Neural cell (in vitro differentiated cells): ENCODE measurements around the gene BCAR3. TPM values are rescaled to one million over a fixed set of nuclear protein-coding genes. Genes with fewer than 3 reads are reported as not detected.

Experiments
- H2AFZ ChIP-seq: fragments of 200-600, 300-800 bp; sonication (generic), shearing (Covaris generic); 2 replicates; pipeline ENCODE4 v1.6.0; 2014; ENCODE audit warnings: low read depth, mild to moderate bottlenecking, antibody characterized with exemption, low read length, moderate library complexity
- H3F3A ChIP-seq: fragments of 200-600 bp; shearing (Covaris generic); 2 replicates; pipeline ENCODE4 v1.6.1; 2016; ENCODE audit warnings: mild to moderate bottlenecking, moderate library complexity, mixed read lengths, antibody characterized with exemption, low read length; ENCODE audit not compliant: insufficient read depth, poor library complexity, severe bottlenecking
- H3K27ac ChIP-seq: fragments of 200-600, 300-800 bp; sonication (generic), shearing (Covaris generic); 2 replicates; pipeline ENCODE4 v1.5.1; 2014; ENCODE audit warnings: mild to moderate bottlenecking, low read length, moderate library complexity
- H3K27me3 ChIP-seq: fragments of 300-800, 200-600 bp; sonication (generic), shearing (Covaris generic); 2 replicates; pipeline ENCODE4 v1.6.0; 2014; ENCODE audit warnings: mild to moderate bottlenecking, low read depth, low read length, moderate library complexity; ENCODE audit not compliant: insufficient read depth
- H3K36me3 ChIP-seq: fragments of 300-800, 200-600 bp; sonication (generic), shearing (Covaris generic); 2 replicates; pipeline ENCODE4 v1.5.1; 2014; ENCODE audit warnings: mild to moderate bottlenecking, antibody characterized with exemption, low read length, moderate library complexity; ENCODE audit not compliant: insufficient read depth
- H3K4me2 ChIP-seq: fragments of 300-800, 200-600 bp; sonication (generic), shearing (Covaris generic); 2 replicates; pipeline ENCODE4 v1.6.0; 2014; ENCODE audit warnings: mild to moderate bottlenecking, low read length
- H3K4me3 ChIP-seq: fragments of 300-800, 200-600 bp; sonication (generic), shearing (Covaris generic); 2 replicates; pipeline ENCODE4 v1.5.1; 2014; ENCODE audit warnings: mild to moderate bottlenecking, low read length, moderate library complexity
- H3K79me2 ChIP-seq: fragments of 200-600 bp; shearing (Covaris generic); replicated peaks from 2 replicates; pipeline ENCODE4 v1.6.0; 2014; ENCODE audit warnings: mild to moderate bottlenecking, low read length, moderate library complexity; ENCODE audit not compliant: insufficient read depth
- H3K9ac ChIP-seq: fragments of 300-800, 200-600 bp; sonication (generic), shearing (Covaris generic); 2 replicates; pipeline ENCODE4 v1.6.1; 2016; ENCODE audit warnings: mild to moderate bottlenecking, low read length, mixed read lengths
- H3K9me2 ChIP-seq: fragments of 200-600 bp; shearing (Covaris generic); 2 replicates; pipeline ENCODE4 v1.6.1; 2016; ENCODE audit warnings: mild to moderate bottlenecking, low read length, mixed read lengths; ENCODE audit not compliant: insufficient read depth
- H3K9me3 ChIP-seq: fragments of 200-600, 300-800 bp; sonication (generic), shearing (Covaris generic); 2 replicates; pipeline ENCODE4 v1.6.1; 2016; ENCODE audit warnings: mild to moderate bottlenecking, mixed run types, low read length, moderate library complexity, mixed read lengths
- H4K20me1 ChIP-seq: fragments of 200-600 bp; shearing (Covaris generic); 2 replicates; pipeline ENCODE4 v1.6.1; 2016; ENCODE audit warnings: mild to moderate bottlenecking, mixed run types; ENCODE audit not compliant: insufficient read depth
- EP300 ChIP-seq: fragments of 450-650 bp; conservative IDR thresholded peaks from 2 replicates; pipeline ENCODE4 v1.6.1; 2014; ENCODE audit warnings: antibody characterized with exemption, mild to moderate bottlenecking, moderate library complexity; ENCODE audit not compliant: poor library complexity, severe bottlenecking
- EZH2 ChIP-seq: fragments of 200-600, 300-800 bp; shearing (Covaris generic), sonication (generic); IDR thresholded peaks from 2 replicates; pipeline ENCODE4 v1.6.1; 2014; ENCODE audit warnings: antibody characterized with exemption, low read length, borderline replicate concordance, mild to moderate bottlenecking; ENCODE audit not compliant: insufficient read depth, poor library complexity, severe bottlenecking
- MXI1 ChIP-seq: fragments of 450-650 bp; conservative IDR thresholded peaks from 2 replicates; pipeline ENCODE4 v1.6.1; 2014; ENCODE audit warnings: antibody characterized with exemption, mild to moderate bottlenecking; ENCODE audit not compliant: poor library complexity, severe bottlenecking
- POLR2AphosphoS5 ChIP-seq: IDR thresholded peaks from 2 replicates; pipeline ENCODE4 v1.6.1; 2012
- RAD21 ChIP-seq: fragments of 450-650 bp; conservative IDR thresholded peaks from 2 replicates; pipeline ENCODE4 v1.6.1; 2014; ENCODE audit warnings: antibody characterized with exemption, mild to moderate bottlenecking, moderate library complexity
- REST ChIP-seq: IDR thresholded peaks from 2 replicates; pipeline ENCODE4 v1.6.1; 2012; ENCODE audit warnings: borderline replicate concordance
- SMC3 ChIP-seq: fragments of 450-650 bp; conservative IDR thresholded peaks from 2 replicates; pipeline ENCODE4 v1.6.1; 2014; ENCODE audit warnings: antibody characterized with exemption, mild to moderate bottlenecking, moderate library complexity; ENCODE audit not compliant: poor library complexity
- TAF1 ChIP-seq: IDR thresholded peaks from 2 replicates; pipeline ENCODE4 v1.6.1; 2012; ENCODE audit warnings: low read depth
- polyA plus RNA-seq: library from polyadenylated mRNA; depleted of rRNA; stranded (reverse); fragments of >200 nt; gene quantifications from 2 replicates; pipeline ENCODE4 v1.2.3, GENCODE V29; 2014
- TF ChIP-seq, protein P1 (sequence below): fragments of 450-650 bp; IDR thresholded peaks from 2 replicates; pipeline ENCODE4 v1.5.1; 2014; ENCODE audit warnings: antibody characterized with exemption, mild to moderate bottlenecking, moderate library complexity; ENCODE audit not compliant: poor library complexity, severe bottlenecking

The BCAR3 gene
- polyA plus RNA-seq, 1 donor from 2014 or later: 2.5 TPM

GRCh38 chr1:93617670-93618499 lies 63.8 kb downstream of the BCAR3 start:
- Histone ChIP-seq H3K9me3 (no peaks in the 10 kb centered on the region), H3K27ac (no peak overlapping the region), H3K27me3 (no peaks in the 10 kb centered on the region), H3F3A (no peaks in the 10 kb centered on the region), H3K4me2 (no peak overlapping the region), H2AFZ (peak overlapping the region; percentile 19), H3K79me2 (no peaks in the 10 kb centered on the region), H4K20me1 (no peaks in the 10 kb centered on the region), H3K4me3 (peak overlapping the region; percentile 21), H3K9ac (peak overlapping the region; percentile 41), H3K9me2 (no peaks in the 10 kb centered on the region), H3K36me3 (no peaks in the 10 kb centered on the region)
- no peak for TF ChIP-seq MXI1
- no peak for TF ChIP-seq REST
- TF ChIP-seq POLR2AphosphoS5: no peak
- TF ChIP-seq EP300: no peak
- TF ChIP-seq, protein P1, sequence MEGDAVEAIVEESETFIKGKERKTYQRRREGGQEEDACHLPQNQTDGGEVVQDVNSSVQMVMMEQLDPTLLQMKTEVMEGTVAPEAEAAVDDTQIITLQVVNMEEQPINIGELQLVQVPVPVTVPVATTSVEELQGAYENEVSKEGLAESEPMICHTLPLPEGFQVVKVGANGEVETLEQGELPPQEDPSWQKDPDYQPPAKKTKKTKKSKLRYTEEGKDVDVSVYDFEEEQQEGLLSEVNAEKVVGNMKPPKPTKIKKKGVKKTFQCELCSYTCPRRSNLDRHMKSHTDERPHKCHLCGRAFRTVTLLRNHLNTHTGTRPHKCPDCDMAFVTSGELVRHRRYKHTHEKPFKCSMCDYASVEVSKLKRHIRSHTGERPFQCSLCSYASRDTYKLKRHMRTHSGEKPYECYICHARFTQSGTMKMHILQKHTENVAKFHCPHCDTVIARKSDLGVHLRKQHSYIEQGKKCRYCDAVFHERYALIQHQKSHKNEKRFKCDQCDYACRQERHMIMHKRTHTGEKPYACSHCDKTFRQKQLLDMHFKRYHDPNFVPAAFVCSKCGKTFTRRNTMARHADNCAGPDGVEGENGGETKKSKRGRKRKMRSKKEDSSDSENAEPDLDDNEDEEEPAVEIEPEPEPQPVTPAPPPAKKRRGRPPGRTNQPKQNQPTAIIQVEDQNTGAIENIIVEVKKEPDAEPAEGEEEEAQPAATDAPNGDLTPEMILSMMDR: no peak
- no peak for TF ChIP-seq EZH2
- TF ChIP-seq TAF1: no peak
- no peak for TF ChIP-seq RAD21
- TF ChIP-seq SMC3: no peak

GRCh38 chr1:93616996-93617669 lies 64.5 kb downstream of the BCAR3 start:
- TF ChIP-seq REST (no peak), MXI1 (peak; percentile 51)
- no peaks in the 10 kb centered on the region for H4K20me1 ChIP-seq
- no peaks in the 10 kb centered on the region for H3K36me3 ChIP-seq
- no peaks in the 10 kb centered on the region for H3F3A ChIP-seq
- H3K9ac ChIP-seq: peak overlapping the region; percentile 41
- H3K27me3 ChIP-seq: no peaks in the 10 kb centered on the region
- no peaks in the 10 kb centered on the region for H3K9me3 ChIP-seq
- H3K27ac ChIP-seq: peak overlapping the region; percentile 46
- H3K79me2 ChIP-seq: no peaks in the 10 kb centered on the region
- H3K9me2 ChIP-seq: no peaks in the 10 kb centered on the region
- no peak overlapping the region for H3K4me2 ChIP-seq
- peak overlapping the region; percentile 19 for H2AFZ ChIP-seq
- peak overlapping the region; percentile 21 for H3K4me3 ChIP-seq
